ENCODE results near the gene C19orf81. TPM values are rescaled to one million over a fixed set of nuclear protein-coding genes. Genes with fewer than 3 reads are reported as not detected.

Gene C19orf81
- total and polyA plus RNA-seq, 2 donors (not counting 3 experiments of a cell fraction or from before 2014, with no cell fraction given) = 0.79 to 2.5 TPM

- peaks cover 18% of the 10 kb centered on the region for H3K4me1 ChIP-seq (ENCODE audit: control insufficient read depth, extremely low read depth, insufficient read depth, low read length)
- H3K4me2 ChIP-seq (ENCODE audit: insufficient read depth, low read length) = no peak overlapping the region
- POLR2A ChIA-PET = no interaction called here
- TF ChIP-seq POLR2AphosphoS5 (IDR thresholded peaks at IDR 0.05; ENCODE audit: insufficient read depth, low read depth, low read length) = no peak
- no peak for TF ChIP-seq FOS (IDR thresholded peaks at IDR 0.05; ENCODE audit: borderline replicate concordance, insufficient read depth, low read length)
- no peak for TF ChIP-seq MAX (IDR thresholded peaks at IDR 0.05; ENCODE audit: insufficient read depth, insufficient read length)
- TF ChIP-seq GATA2 (IDR thresholded peaks at IDR 0.05; ENCODE audit: insufficient read depth, insufficient read length, low read depth, low read length) = no peak
- no peak for TF ChIP-seq JUN (IDR thresholded peaks at IDR 0.05; ENCODE audit: borderline replicate concordance, insufficient read depth, insufficient read length, low read depth)
- no peak for TF ChIP-seq POLR2A (IDR thresholded peaks at IDR 0.05; ENCODE audit: low read depth, low read length)
- TF ChIP-seq, protein P1, sequence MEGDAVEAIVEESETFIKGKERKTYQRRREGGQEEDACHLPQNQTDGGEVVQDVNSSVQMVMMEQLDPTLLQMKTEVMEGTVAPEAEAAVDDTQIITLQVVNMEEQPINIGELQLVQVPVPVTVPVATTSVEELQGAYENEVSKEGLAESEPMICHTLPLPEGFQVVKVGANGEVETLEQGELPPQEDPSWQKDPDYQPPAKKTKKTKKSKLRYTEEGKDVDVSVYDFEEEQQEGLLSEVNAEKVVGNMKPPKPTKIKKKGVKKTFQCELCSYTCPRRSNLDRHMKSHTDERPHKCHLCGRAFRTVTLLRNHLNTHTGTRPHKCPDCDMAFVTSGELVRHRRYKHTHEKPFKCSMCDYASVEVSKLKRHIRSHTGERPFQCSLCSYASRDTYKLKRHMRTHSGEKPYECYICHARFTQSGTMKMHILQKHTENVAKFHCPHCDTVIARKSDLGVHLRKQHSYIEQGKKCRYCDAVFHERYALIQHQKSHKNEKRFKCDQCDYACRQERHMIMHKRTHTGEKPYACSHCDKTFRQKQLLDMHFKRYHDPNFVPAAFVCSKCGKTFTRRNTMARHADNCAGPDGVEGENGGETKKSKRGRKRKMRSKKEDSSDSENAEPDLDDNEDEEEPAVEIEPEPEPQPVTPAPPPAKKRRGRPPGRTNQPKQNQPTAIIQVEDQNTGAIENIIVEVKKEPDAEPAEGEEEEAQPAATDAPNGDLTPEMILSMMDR (IDR thresholded peaks at IDR 0.05; ENCODE audit: extremely low read depth in 1 of 2, insufficient read depth in 1 of 2, low read depth in 1 of 2, low read length in 2 of 2) = no peak
- TF ChIP-seq MYC (IDR thresholded peaks at IDR 0.05; ENCODE audit: low read depth, low read length) = no peak
- TF ChIP-seq EZH2 (IDR thresholded peaks at IDR 0.05; ENCODE audit: borderline replicate concordance, low read depth, low read length, severe bottlenecking) = no peak
- CTCF ChIA-PET = interaction anchor here (1.4 to 5.7 kb wide), 4 partner anchors 15 to 215 kb away, joined by 6 to 116 read pairs (median 14); partner anchors contain the start of gene CLEC11A
- intact Hi-C loops (cut with micrococcal nuclease) = loop anchor here (5.0 kb wide), 1 partner anchor 216 kb away; no protein-coding TSS in a partner anchor
- H4K20me1 ChIP-seq (replicated peaks; ENCODE audit: control insufficient read depth, extremely low read depth, insufficient read depth, low read length) = no peaks in the 10 kb centered on the region
- no peak overlapping the region for H2AFZ ChIP-seq (ENCODE audit: low read depth, low read length)
- dilution Hi-C loops (cut with MboI; ENCODE audit: extremely low pct_ligation_motif_present, low sequenced_read_pairs) = no loop called here
- no peaks in the 10 kb centered on the region for H3K36me3 ChIP-seq (ENCODE audit: control insufficient read depth in 2 of 2, extremely low read depth in 1 of 2, insufficient read depth in 2 of 2, low read length in 2 of 2)
- no peak overlapping the region for H3K9ac ChIP-seq (replicated peaks; ENCODE audit: extremely low read depth, insufficient read depth, low read length)
- H3K27me3 ChIP-seq (ENCODE audit: control insufficient read depth in 2 of 2, insufficient read depth in 2 of 2, low read length in 2 of 2) = no peaks in the 10 kb centered on the region
- no peaks in the 10 kb centered on the region for H3K9me3 ChIP-seq (replicated peaks; ENCODE audit: control insufficient read depth, insufficient read depth, low read length)
- no TSS peak for BruUV-seq (replicated peaks)
- FAIRE-seq = no peak
- H3K27ac ChIP-seq (ENCODE audit: insufficient read depth, low read depth, low read length) = no peak overlapping the region
- DNase-seq (ENCODE audit: low read depth, low spot score) = no peak
- no peak overlapping the region for H3K4me3 ChIP-seq (replicated peaks in 1 of 3; ENCODE audit: insufficient read depth in 1 of 3, low read depth in 1 of 3, low read length in 3 of 3)
- H3K79me2 ChIP-seq (ENCODE audit: control insufficient read depth, insufficient read depth, low read length) = no peaks in the 10 kb centered on the region
- H3K9me1 ChIP-seq (replicated peaks; ENCODE audit: control insufficient read depth, extremely low read depth, insufficient read depth, low read length) = no peaks in the 10 kb centered on the region
These were observed 57.1 kb downstream of the C19orf81 start for GRCh38 chr19:50706387-50706786.

Measured in endothelial cell of umbilical vein (primary cell).